C4-2B (cell line): ENCODE measurements around the gene TMEM209.

Experiments used
- H3K27ac ChIP-seq: fragments of 450-650 bp; 2 replicates; pipeline ENCODE4 v1.5.1; 2017
- ZFX ChIP-seq: fragments of 450-650 bp; IDR thresholded peaks from 2 replicates; pipeline ENCODE4 v1.6.1; 2017
- TF ChIP-seq, protein P1 (sequence below): fragments of 450-650 bp; conservative IDR thresholded peaks from 2 replicates; pipeline ENCODE4 v1.5.1; 2017; ENCODE audit warnings: mild to moderate bottlenecking

Gene TMEM209

DNA sequence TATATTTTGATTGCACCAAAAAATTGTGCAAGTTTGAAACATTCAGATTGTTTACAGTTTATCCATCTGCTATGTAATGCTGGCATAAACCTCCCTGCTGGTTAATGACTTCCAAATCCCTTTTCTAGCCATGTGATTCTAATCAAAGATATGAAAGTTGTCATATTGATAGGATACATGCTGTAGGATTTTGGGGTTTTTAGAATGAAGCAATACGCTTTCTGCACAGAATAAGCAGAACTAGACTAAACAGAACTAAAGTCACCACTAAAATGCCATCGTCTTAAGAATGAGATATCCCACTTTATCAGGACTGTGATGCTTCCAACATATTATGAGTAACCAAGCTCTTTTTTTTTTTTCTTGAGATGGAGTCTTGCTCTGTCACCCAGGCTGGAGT lies 3.3 kb upstream of the TMEM209 start:
- H3K27ac ChIP-seq = no peak overlapping the region
- TF ChIP-seq, protein P1, sequence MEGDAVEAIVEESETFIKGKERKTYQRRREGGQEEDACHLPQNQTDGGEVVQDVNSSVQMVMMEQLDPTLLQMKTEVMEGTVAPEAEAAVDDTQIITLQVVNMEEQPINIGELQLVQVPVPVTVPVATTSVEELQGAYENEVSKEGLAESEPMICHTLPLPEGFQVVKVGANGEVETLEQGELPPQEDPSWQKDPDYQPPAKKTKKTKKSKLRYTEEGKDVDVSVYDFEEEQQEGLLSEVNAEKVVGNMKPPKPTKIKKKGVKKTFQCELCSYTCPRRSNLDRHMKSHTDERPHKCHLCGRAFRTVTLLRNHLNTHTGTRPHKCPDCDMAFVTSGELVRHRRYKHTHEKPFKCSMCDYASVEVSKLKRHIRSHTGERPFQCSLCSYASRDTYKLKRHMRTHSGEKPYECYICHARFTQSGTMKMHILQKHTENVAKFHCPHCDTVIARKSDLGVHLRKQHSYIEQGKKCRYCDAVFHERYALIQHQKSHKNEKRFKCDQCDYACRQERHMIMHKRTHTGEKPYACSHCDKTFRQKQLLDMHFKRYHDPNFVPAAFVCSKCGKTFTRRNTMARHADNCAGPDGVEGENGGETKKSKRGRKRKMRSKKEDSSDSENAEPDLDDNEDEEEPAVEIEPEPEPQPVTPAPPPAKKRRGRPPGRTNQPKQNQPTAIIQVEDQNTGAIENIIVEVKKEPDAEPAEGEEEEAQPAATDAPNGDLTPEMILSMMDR = no peak
- TF ChIP-seq ZFX = no peak

DNA sequence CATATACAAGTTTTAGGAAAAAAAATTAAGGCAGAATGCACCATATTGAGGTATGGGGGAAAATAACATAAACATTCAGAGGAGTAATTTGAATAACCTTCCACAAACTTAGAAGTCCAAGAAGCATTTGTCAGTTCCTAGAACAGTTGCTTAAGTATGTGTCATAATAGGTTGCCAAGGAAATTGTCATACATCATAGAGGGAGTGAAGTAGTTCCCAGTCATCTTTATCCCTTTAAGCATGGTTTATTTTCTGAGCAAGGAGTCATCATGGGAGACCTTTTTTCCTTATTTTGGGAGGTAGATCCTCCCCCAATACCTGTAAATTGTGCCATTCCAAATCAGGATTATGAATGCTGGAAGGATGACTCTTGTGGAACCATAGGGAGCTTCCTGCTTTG lies 2.4 kb upstream of the TMEM209 start, which contains the start of gene SSMEM1:
TSS of gene SSMEM1 (plus strand) at position 219 of the 400 bp plus-strand sequence. CDS start at position 270, 51 bp downstream.
- TF ChIP-seq ZFX = no peak
- TF ChIP-seq, protein P1 = no peak
- no peak within 1 kb of the TSS for H3K27ac ChIP-seq

DNA sequence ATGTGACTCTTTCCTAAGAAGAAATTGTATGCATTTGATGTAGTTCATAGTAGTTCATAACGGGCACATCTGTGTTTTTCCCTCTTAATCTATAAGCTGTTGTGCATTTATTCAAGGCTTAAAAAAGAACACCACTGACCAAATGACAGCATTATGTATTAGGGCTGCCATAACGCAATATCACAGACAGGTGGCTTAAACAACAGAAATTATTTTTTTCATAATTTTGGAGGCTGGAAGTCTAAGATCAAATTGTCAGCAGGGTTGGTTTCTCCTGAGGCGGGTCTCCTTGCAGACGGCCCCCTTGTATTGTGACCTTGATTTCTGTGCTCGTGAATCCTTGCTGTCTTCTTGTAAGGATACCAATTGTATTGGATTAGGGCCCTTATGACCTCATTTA lies 1.8 kb upstream of the TMEM209 start:
- H3K27ac ChIP-seq = no peak overlapping the region
- TF ChIP-seq, protein P1 = no peak
- no peak for TF ChIP-seq ZFX

DNA sequence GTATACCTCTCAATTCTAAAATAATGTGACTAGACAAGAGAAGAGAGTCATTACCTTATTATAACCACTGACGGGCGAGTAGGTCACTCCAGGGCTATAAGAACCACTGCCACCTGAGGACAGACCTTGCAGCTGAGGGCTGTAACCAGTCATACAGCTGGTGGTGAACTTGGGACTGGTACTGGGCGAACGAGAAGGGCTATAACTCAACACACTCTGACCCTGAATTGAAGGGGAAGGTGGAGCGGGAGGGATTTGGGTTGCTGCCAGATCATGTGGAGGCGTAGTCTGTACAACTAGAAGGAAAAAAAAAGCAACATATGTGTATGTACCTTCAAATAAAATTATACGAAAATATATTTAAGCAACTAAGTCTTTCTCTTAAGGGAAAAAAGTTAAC lies 3.4 kb downstream of the TMEM209 start:
- TF ChIP-seq, protein P1 = no peak
- no peak for TF ChIP-seq ZFX
- no peak overlapping the region for H3K27ac ChIP-seq

DNA sequence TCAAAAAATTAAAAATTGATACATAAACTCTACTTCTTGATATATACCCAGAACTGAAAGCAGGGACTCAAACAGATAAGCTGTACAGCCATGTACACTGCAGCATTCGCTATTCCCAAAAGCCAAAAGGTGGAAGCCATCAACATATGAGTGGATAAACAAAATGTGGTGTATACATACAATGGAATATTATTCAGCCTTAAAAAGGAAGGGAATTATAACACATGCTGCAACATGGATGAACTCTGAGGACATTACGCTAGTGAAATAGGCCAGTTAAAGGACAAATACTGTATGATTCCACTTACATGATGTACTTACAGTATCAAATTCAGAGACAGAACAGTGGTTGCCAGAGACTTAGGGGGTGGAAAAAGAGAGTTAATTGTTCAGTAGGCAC lies 8.1 kb downstream of the TMEM209 start:
- no peak for TF ChIP-seq ZFX
- TF ChIP-seq, protein P1 = no peak
- H3K27ac ChIP-seq = no peak overlapping the region

DNA sequence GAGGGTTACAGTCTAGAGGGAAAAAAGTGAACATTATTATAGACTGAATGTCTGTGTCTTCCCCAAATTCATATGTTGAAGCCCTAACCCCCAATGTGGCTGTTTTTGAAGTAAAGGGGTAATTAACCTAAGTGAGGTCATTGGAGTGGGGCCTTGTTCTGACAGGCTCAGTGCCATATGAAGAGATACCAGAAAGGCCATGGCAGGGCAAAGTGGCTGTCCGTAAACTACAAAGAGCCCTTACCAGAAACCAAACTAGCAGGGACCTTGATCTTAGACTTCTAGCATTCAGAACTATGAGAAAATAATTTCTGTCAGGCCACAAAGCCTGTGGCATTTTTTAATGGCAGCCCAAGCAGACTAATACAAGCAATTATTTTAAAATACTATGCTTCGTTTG lies 8.7 kb downstream of the TMEM209 start:
- no peak overlapping the region for H3K27ac ChIP-seq
- TF ChIP-seq, protein P1 = no peak
- TF ChIP-seq ZFX = no peak

DNA sequence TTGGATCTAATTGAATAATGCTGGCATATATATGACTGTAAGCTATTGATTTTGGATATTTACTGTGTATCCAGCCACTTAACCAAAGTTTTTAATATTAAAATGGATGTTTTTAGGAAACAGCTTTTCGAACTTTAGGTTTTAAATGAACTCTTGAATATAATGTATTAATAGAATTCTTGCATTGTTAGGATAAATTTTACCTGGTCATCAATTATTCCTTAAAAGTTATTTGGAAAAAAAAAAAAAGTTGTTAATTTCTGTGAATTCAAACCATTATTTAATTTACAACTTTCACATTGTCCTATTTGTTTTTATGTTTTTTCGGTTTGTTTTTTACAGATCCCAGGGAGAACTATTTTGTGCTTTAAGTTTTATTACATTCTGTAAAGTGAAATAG lies 9.8 kb downstream of the TMEM209 start:
- TF ChIP-seq, protein P1 = no peak
- TF ChIP-seq ZFX = no peak

More for the DNA sequence above, 9.8 kb downstream of the TMEM209 start:
- no peak overlapping the region for H3K27ac ChIP-seq
